PFSK-1 (cell line): Measurements from ENCODE around the gene CDC42BPB.

Experiments
- FOXP2 ChIP-seq: optimal IDR thresholded peaks from 2 replicates; pipeline ENCODE3; 2011; ENCODE audit warnings: borderline replicate concordance, control low read depth, inconsistent platforms; ENCODE audit not compliant: insufficient read depth; ENCODE audit errors: extremely low read length, extremely low read depth
- POLR2AphosphoS5 ChIP-seq: IDR thresholded peaks from 2 replicates; pipeline ENCODE4 v1.6.1; 2012; ENCODE audit warnings: low read depth, mild to moderate bottlenecking, control low read depth, low read length, moderate library complexity
- SIN3A ChIP-seq: IDR thresholded peaks from 2 replicates; pipeline ENCODE4 v1.6.1; 2012; ENCODE audit warnings: mild to moderate bottlenecking, low read length, moderate library complexity, borderline replicate concordance; ENCODE audit not compliant: insufficient read depth
- TAF1 ChIP-seq: IDR thresholded peaks from 2 replicates; pipeline ENCODE4 v1.6.1; 2012; ENCODE audit warnings: low read length, control low read depth, borderline replicate concordance; ENCODE audit not compliant: insufficient read depth
- TF ChIP-seq, protein P1 (sequence below), 2 experiments: IDR thresholded peaks; 2 replicates each; pipeline versions ENCODE4 v1.6.1 to v1.8.0; 2011 to 2012; ENCODE audit warnings: low read depth in 2 of 2, low read length in 2 of 2, control low read depth in 1 of 2, inconsistent platforms in 1 of 2, mild to moderate bottlenecking in 1 of 2, moderate library complexity in 1 of 2; ENCODE audit not compliant: insufficient read depth in 1 of 2

The CDC42BPB gene

DNA sequence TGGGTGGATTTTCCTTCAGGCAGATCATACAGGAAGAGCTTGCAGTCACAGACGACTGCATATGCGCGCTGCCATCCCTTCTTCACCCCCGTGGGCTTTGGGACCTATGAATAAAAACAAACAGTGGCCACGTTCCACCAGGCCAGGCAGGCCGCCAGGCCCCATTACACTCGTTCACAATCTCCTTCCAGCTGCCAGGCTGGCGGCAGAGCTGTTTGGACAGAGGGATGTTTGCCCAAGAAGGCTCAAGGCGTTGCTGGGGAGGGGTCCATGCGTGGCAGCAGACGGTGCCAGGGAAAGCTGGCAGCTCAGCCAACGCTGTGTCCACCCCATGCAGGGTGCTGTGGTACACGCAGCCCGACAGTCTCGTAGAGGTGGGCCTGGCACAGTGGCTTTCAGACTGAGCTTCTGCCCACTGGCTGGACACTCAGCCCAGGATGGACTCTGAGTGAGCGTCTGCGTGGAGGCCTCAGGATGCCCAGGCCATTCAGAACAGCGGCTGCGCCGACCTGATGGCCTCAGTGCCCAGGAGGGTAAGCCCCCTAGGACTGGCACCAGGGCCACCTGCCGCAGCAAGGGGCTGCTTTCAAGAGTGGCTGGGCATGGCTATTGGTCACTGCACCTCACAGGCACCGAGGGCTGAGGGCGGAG lies 107.4 kb downstream of the CDC42BPB start:
- TF ChIP-seq FOXP2 (no peak), POLR2AphosphoS5 (no peak), TAF1 (no peak), SIN3A (no peak)
- TF ChIP-seq, protein P1, sequence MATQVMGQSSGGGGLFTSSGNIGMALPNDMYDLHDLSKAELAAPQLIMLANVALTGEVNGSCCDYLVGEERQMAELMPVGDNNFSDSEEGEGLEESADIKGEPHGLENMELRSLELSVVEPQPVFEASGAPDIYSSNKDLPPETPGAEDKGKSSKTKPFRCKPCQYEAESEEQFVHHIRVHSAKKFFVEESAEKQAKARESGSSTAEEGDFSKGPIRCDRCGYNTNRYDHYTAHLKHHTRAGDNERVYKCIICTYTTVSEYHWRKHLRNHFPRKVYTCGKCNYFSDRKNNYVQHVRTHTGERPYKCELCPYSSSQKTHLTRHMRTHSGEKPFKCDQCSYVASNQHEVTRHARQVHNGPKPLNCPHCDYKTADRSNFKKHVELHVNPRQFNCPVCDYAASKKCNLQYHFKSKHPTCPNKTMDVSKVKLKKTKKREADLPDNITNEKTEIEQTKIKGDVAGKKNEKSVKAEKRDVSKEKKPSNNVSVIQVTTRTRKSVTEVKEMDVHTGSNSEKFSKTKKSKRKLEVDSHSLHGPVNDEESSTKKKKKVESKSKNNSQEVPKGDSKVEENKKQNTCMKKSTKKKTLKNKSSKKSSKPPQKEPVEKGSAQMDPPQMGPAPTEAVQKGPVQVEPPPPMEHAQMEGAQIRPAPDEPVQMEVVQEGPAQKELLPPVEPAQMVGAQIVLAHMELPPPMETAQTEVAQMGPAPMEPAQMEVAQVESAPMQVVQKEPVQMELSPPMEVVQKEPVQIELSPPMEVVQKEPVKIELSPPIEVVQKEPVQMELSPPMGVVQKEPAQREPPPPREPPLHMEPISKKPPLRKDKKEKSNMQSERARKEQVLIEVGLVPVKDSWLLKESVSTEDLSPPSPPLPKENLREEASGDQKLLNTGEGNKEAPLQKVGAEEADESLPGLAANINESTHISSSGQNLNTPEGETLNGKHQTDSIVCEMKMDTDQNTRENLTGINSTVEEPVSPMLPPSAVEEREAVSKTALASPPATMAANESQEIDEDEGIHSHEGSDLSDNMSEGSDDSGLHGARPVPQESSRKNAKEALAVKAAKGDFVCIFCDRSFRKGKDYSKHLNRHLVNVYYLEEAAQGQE (IDR thresholded peaks at IDR 0.05; ENCODE audit: insufficient read depth in 1 of 2, low read depth in 2 of 2, low read length in 2 of 2), result no peak

DNA sequence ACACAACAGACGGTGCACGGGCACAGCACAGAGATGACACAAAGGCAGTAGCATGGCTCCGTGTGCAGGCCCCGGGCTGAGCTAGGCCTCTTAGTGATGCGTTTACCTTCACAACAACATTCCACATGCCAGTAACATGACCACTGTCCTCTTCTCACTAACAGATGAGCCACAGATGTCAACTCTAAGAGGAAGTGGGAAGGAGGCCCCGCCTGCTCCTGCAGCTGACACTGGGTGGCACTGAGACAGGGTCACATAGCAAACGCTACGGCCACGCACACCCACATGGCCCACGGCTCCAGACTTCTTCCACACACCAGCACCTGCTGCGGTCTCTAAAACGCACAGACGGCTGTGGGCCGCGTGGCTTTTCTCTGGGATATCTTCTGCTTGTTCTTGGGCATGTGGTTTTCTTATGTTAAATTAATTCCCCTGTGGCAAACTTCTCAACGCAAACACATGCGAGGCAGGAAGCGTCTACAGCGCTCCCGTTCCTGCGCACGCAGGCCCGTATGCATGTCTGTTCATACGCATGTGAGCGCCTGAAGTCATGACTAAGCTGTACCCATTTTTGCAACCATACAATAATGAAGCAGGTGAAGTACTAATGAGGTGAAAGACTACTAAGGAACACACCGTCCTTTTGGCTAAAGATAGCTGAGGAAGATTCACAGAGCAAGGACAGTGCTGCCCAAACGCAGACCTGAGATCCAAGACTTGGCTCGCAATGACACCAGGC lies 108.1 kb downstream of the CDC42BPB start:
- TF ChIP-seq TAF1 (no peak), FOXP2 (no peak), SIN3A (no peak)

DNA sequence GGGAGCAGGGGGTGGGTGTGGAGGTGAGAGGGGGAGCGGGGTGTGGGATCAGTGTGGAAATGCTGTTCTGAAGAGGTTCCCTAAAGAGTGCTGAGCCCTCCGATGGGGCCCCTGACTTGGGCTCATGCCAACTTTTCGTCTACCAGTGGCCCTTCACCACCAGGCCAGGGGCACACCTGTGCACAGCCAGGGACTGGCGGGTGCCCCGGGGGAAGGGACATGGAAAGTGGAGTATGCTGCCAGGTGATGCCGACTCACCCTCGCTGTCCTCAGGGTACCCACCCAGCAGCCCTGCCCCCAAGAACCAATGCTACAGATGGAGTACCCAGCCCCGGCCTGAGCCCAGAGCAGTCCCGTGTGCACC lies 108.7 kb downstream of the CDC42BPB start:
- TF ChIP-seq TAF1 (no peak), SIN3A (no peak), FOXP2 (no peak)
- TF ChIP-seq, protein P1 (IDR thresholded peaks at IDR 0.05; ENCODE audit: insufficient read depth in 1 of 2, low read depth in 2 of 2, low read length in 2 of 2), result no peak

DNA sequence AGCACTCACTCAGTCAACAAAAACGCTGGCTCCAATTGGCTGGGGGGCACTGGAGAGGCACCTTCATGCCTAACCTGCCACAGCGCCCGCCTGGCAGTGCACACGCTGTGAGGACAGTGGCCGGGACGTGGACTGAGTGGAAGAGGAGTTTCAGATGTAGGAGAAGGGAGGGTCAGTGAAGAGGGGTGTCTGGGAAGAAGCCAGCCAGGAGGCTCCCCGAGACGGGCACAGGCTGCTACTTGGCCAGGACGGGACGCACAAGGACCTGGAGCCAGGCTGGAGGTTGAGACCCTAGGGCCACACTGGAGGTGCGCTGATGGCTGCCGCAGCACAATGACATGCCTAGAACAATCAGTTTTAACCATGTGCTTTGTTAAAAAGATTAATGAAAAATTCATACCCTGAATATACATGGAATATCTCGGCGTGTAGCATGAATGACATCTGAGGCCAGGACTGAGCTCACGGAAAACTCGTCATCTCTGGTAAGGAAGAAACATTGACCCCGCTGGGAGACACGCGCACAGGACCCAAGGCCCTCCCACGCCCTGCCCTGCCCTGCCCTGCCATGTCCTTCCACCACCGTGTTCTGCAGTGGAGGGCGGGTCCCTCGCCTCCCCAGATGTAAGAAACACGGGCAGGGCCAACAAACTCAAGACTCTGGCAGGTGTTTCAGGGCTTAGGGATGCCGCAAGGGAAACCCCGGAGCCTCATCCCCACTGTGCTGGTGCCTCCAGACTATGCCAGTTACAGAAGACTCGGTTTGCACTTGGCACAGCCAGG lies 109.8 kb downstream of the CDC42BPB start:
- TF ChIP-seq, protein P1 (IDR thresholded peaks at IDR 0.05; ENCODE audit: insufficient read depth in 1 of 2, low read depth in 2 of 2, low read length in 2 of 2), result no peak
- TF ChIP-seq FOXP2, result no peak
- no peak for TF ChIP-seq TAF1
- no peak for TF ChIP-seq SIN3A
- TF ChIP-seq POLR2AphosphoS5, result no peak

DNA sequence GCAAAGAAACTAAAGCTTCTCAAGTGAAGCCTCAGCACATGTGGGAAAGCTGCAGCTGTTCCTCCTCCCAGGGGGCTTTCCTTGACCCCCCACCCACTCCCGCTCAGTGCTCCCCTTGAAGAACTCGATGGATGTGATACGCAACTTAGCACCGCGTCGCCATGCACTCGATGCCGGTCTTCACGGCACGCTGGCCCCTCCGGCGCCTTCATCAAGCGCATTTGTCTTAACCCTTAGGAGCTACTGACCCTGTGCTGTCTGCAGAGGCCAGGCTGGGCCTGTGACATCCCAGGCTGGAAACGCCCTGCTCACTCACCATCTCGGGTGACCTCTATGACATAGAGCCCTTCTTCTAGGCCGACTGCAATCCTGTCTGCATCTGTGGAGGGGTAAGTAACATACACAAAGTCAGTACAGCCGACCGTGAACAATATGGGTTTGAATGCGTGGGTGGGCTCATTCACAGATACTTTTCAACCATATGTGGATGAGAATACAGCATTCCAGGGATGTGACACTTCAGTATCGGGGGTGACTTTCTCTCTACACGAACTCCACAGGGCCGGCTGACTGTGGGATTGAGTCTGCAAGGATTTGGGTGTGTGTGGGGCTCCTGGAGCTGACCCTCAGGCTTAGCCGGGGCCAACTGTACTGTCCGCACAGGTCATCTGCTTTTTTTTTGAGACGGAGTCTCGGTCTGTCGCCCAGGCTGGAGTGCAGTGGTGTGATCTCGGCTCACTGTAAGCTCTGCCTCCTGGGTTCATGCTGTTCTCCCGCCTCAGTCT lies 111.8 kb downstream of the CDC42BPB start:
- no peak for TF ChIP-seq POLR2AphosphoS5
- no peak for TF ChIP-seq SIN3A
- TF ChIP-seq FOXP2, result no peak
- TF ChIP-seq, protein P1 (IDR thresholded peaks at IDR 0.05; ENCODE audit: insufficient read depth in 1 of 2, low read depth in 2 of 2, low read length in 2 of 2), result no peak
- no peak for TF ChIP-seq TAF1
